HTERT RPE-1 (cell line): ENCODE results near the gene B3GNT3.
"Not testable (repeated sequence)": the region's sequence is repeated elsewhere in the genome, so short reads cannot be mapped to it uniquely, and the experiment has no call there.

Experiments
- in situ Hi-C: fragments of 300-500 bp; cut with MboI; formaldehyde crosslinking; loops from 4 replicates; pipeline ENCODE4 v1.14.3; 2020; ENCODE audit warnings: low sequenced_read_pairs

The B3GNT3 gene

DNA sequence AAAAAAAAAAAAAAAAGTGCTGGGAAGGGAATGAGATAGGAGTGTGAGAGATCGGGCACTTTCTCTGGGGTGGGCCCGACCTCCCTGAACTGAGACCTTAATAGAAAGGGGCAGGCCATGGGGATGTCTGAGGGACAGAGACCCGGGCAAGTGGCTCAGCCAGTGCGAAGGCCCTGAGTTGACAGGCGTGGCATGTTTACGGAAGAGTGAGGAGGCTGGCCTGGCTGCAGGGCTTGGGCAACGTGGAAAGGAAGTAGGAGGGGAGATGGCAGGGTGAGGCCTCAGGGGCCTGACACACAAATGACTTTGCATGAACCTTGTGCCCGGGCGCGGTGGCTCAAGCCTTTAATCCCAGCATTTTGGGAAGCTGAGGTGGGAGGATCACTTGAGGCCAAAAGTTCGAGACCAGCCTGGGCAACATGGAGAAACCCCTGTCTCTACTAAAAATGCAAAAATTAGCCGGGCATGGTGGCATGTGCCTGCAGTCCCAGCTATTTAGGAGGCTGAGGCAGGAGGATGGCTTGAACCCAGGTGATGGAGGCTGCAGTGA is 29.8 kb upstream of the B3GNT3 start:
- in situ Hi-C loops: no loop called here

DNA sequence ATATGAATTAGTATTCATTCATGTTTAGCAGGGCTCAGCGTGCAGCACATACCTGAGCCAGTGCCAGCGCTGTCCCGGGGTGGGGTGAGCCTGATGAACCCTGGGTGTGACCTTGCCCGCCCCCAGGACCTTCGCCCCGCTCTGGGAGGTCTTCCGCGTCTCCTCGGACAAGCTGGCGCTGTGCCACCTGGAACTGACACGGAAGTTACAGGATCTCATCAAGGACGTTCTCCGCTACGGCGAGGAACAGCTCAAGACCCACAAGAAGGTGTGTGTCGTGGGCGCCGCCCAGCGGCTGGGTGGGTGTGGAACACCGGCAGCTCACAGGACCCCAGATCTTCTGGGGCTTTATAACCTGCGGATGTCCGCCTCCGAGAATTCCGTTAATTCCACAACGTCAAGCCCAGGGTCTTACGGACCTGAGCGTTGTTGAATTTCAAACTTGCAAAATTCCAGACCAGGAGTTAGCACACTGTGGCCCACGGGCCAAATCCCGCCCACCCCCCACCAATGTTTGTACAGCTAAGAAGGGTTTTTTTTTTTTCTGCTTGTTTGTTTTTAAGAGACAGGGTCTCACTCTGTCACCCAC is 28.3 kb upstream of the B3GNT3 start:
- in situ Hi-C loops: no loop called here

DNA sequence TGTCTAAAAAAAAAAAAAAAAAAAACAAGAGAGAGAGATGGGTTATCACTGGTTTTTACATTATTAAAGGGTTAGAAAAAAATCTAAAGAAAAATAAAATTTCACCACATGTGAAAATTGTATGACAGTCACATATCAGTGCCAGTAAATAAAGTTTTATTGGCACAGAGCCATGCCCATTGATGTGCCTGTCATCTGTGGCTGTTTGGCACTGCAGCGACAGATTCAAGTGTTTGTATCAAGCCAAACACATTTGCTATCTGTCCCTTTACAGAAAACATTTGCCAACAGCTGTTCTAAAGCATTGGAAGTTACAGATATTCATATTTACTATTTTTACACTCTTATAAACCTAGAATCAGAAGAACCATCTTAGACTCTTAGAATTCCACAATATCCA is 27.4 kb upstream of the B3GNT3 start:
- in situ Hi-C loops: no loop called here

DNA sequence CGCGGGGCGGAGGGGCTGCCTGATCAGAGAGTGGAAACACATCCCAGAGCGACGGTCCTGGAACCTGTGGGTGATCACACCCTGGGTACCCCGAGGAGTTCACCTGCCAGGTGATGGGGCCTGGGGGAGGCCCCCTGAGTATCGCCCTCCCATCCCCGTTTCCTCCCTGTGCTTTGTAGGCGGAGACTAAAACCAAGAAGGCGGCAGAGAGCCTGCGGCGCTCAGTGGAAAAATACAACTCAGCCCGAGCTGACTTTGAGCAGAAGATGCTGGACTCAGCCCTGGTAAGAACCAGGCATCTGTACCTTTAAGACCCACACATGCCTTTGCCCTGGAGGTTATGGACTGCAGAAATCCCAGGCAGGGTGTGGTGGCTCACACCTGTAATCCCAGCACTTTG is 24.3 kb upstream of the B3GNT3 start:
- in situ Hi-C loops: no loop called here

DNA sequence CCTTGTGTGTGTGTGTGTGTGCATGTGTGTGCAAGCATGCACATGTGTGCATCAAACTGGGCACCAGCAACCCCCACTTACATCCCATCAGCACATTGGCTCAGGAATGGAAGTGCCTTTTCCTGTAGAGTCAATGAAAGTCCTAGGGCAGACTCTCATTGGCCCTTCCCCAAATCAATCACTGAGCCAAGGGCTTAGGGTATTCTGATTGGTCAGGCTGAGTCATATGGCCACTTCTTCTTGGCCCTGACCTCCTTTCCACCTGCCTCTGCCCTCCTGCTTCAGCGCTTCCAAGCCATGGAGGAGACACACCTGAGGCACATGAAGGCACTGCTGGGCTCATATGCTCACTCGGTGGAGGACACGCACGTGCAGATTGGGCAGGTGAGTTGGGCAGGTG is 22.8 kb upstream of the B3GNT3 start:
- in situ Hi-C loops: no loop called here

DNA sequence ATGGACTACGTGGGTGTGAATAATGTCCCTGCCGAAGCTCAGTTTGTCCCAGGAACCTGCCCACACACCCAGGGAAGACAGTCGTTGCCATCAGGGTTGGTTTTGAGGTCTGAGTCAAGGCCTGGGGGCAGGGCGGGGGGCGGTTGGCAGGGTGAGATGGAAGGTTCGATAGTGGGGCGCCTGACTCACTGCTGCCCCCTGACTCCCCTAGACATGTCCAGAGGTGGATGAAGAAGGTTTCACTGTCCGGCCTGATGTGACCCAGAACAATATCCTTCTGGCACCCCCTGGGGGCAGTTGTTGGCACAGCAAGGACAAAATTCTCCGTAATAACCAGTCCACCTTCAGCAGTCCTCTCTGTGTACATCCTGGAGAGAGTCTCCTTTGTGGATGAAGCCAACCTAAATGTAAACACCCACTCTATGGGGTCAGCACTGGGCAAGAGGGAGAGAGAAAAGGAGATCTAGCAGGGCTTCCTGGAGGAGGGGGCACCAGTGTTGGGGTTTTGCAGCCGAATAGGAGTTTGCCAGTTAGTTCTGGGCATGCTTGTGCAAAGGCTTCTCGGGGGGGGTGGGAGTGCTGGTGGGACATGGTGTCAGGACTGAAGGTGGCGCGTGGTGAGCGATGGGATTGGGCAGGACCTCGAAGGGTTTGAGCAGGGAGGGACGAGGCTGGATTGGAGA is 19.6 kb upstream of the B3GNT3 start:
- in situ Hi-C loops: no loop called here

DNA sequence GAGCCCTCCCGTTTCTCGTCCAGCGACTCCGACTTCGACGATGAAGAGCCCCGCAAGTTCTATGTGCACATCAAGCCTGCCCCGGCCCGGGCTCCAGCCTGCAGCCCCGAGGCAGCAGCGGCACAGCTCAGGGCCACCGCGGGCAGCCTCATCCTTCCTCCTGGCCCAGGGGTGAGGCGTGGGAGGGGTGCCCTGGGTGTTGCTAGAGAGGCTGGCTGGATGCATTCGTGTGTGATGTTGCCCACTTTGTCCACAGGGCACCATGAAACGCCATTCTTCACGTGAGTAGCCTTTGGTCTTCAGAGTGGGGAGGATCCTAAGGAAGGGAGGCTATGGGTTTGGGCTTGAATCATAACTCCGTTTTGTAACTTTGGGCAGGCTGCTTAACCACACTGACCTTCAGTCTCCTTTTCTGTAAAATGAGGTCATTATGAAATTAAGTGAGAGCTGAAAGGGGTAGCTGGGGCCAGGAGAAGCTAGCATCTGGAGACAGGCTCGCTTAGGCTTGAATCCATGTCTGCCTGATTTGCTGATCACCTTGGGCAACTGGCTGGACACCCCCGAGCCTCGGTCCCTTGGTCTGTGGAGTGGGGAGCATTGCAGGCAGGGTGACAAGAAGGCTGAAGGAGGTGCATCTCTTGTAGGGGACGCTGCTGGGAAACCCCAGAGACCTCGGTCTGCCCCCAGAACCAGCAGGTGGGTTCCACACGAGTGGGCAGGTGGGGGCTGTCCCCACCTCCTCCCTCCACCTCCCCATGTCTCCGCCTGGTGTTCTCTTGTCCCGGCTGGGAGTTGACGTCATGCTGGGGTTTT is 18.7 kb upstream of the B3GNT3 start:
- in situ Hi-C loops: no loop called here

DNA sequence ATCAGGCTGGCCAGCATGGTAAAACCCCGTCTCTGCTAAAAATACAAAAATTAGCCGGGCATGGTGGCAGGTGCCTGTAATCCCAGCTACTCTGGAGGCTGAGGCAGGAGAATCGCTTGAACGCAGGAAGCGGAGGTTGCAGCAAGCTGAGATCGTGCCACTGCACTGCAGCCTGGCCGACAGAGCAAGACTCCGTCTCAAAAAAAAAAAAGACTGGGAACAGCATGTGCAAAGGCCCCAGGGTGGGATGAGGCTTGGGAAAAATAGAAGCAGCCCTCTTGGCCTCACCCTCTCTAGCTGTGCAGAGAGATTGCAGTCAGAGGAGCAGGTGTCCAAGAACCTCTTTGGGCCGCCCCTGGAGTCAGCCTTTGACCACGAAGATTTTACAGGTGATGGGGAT is 17.1 kb upstream of the B3GNT3 start:
- in situ Hi-C loops: not testable (repeated sequence)

DNA sequence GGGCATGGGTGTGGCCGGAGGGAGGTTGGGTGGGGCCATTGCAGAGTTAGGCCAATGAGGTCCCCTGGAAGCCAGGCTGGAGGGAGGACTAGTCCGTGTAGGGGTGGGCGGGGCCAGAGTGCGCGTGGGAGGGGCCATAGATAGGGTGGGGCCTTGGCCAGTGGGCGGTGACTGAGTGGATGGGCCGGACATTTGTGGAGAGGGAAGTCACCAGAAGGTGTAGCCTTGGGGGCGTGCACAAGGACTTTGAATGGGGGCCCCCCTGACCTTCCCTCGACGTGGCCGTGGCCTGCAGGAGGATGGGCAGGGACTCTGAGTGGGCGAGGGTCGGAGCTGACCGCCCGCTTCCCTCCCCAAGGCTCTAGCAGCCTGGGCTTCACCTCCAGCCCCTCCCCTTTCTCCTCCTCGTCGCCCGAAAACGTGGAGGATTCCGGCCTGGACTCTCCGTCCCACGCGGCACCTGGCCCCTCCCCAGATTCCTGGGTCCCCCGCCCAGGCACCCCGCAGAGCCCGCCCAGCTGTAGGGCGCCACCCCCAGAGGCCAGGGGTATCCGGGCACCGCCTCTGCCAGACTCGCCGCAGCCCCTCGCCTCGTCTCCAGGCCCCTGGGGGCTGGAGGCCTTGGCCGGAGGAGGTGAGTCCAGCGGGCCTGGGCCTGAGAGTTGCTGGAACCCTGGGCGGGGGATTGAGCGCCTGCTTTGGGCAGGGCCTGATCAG is 16.5 kb upstream of the B3GNT3 start:
- in situ Hi-C loops: no loop called here

DNA sequence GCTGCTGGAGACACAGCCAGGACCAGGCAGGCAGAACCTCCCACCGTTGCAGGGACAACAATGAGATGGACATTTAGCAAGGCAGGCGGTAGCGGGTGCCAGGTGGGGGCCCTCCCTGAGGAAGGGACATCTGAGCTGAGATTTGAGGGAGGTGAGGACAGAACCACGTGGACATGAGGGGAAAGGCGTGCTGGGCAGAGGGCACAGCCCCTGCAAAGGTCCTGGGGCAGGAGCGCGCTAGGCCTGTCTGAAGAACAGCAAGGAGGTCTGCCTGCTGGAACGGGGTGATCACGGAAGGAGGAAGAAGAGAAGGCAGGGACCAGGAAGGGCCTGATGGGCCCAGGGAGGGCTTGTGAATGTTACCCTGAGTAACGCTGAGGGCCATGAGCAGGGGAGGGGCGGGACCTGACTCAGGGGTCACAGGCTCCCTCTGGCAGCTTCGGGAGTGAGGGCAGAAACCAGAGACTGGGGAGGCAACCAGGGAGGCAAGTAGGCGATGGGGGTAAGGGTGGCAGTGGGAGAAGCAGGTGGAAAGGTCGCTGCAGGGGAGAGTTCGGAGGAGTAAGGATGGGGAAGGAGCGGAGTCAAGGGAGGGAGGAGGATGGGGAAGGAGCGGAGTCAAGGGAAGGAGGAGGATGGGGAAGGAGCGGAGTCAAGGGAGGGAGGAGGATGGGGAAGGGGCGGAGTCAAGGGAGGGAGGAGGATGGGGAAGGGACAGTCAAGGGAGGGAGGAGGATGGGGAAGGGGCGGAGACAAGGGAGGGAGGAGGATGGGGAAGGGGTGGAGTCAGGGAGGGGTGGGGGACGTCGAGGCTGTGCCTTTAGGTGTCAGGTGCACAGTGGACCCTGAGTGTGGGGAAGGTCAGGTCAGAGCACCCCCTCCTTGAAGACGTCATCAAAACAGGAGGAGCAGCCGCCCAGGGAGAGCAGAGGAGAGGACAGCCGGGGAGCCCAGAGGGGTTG is 15.7 kb upstream of the B3GNT3 start:
- in situ Hi-C loops: no loop called here

DNA sequence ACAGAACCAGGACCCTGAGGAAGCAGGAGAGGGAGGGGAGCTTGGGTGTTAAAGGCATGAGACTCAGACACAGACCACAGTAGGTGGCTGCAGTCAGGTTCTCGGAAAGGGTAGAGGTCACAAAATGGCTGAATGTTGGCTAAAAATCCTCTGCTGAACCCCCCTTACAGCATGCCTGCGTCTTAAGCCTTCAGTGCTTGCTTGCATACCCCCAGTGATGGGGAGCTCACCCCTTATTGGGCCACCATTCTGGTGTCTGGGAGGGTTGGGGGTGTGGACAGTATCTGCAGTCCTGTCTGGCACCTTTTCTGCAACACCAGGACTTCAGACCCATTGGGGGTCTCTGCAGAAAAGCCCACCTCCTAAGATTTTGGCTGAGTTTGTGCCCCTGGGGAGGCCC is 14.2 kb upstream of the B3GNT3 start:
- in situ Hi-C loops: no loop called here

DNA sequence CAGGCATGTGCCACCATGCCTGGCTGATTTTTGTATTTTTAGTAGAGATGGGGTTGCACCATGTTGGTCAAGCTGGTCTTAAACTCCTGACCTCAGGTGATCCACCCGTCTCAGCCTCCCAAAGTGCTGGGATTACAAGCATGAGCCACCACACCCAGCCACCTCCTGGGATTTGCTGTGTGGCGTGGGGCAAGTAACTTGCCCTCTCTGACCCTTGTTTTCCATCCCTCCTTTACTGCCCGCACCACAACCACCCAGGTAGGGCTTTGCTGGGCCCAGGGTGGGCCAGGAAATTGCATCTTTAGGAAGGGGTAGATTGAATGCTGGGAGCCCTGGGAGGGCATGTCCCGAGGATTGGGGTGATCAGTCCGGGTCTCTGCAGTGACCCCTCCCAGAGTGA is 11.2 kb upstream of the B3GNT3 start:
- in situ Hi-C loops: not testable (repeated sequence)

DNA sequence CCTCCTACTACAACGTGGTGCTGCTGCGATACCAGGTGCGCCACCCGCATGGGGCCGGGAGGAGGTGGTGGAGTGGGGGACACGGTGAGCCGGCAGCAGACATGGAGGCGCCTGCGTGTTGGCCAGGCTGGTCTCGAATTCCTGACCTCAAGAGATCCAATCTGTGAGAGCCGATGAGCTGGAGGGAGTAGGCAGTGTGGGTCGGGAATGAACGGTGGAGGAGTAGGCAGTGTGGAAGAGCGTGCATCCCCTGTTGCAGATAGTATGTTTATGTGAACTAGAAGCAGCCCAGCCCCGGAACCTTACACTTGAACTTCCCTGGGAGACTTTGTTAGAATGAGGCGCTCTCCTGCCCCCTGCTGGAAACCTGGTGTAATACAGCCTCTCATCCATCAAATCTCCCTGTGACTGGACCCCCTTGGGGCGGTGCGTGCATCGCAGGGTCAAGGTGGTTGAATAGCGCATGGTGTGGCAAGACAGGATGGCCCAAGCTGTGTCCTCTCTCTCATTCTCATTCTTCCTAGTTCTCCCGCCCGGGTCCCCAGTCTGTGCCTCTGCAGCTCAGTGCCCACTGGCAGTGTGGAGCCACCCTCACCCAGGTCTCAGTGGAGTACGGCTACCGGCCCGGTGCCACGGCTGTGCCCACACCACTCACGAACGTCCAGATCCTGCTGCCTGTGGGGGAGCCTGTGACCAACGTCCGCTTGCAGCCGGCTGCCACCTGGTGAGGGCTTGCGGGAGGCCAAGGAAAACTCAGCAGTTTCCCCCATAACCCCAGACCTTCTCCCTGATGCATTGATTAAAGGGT is 10.5 kb upstream of the B3GNT3 start:
- in situ Hi-C loops: no loop called here

DNA sequence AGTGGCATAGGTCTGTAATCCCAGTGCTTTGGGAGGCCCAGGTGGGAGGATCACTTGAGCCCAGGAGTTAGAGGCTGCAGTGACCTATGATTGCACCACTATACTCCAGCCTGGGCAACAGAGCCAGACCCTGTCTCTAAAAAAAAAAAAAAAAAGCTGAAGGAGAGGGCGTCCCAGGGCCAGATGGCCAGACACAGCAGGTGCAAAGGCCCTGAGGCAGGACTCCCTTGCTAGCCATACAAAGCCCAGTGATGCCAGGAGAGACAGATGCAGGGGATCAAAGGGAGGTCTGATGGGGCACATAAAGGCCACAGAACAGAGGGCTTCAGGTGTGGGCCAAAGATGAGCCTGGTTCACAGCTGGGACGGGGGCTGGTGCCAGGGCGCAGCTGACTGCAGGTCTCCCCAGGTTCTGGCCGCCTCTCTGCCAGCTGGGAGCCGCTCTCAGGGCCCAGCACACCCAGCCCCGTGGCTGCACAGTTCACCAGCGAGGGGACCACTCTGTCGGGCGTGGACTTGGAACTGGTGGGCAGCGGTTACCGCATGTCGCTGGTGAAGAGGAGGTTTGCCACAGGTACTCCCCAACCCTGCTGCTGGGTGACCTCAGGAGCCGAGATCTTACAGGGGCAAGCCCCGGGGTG is 7.5 kb upstream of the B3GNT3 start:
- in situ Hi-C loops: no loop called here

DNA sequence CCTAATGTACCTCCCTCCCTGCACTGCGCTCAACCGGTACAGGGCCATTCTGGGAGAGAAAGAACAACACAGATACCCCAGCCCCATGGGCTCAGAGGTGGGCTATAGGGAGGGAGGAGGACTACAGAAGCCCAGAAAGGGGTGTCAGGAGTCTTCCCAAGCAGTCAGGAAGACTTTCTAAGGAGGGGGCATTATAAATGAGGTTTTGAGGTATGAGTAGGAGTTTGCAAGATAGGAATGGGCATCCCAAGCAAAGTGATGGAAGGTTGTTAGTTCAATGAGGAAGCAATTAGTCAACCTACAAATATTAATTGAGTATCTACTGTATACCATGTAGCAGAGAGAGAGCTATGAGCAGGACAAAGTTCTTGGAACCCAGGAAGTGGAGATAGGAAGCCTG is 6.3 kb upstream of the B3GNT3 start:
- in situ Hi-C loops: no loop called here

DNA sequence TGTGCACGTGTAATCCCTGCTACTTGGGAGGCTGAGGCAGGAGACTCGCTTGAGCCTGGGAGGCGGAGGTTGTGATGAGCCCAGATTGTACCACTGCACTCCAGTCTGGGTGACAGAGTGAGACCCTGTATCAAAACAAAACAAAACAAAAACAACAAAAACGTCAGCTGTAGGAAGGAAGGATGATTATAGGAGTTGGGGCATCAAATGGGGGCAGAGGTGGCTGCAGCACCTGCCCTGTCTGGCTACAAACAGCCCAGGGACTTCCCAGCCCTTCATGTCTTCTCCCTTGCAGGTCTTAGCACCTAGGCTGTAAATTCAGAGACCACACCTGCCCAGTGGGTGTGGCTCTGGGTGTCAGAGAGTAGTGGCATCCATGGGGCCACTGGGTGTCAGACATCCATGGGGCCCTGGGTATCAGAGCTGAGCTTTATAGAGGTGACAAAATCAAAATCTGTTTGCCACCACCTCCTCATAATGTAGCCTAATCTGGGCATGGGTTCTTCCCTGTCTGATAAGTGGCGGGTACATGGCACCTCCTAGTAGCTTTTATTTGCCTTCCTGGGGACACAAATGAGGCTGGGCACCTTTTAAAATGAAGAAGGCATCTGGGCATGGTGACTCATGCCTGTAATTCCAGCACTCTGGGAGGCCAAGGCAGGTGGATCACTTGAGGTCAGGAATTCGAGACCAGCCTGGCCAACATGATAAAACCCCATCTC is 4.7 kb upstream of the B3GNT3 start:
- in situ Hi-C loops: no loop called here

DNA sequence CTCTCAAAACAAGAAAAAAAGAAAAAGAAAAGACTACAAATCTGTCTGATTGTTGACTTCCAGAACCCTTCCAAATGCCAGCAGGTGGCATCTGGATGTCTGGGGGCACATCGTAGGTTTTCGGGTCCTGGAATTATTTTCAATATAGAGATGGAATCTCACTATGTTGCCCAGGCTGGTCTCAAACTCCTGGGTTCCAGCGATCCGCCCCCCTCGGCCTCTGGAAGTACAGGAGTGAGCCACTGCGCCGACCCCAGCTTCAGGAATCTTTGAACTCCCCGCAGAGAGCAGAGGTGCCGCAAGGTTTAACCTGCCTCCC is 567 bp upstream of the B3GNT3 start:
- in situ Hi-C loops: no loop called here

DNA sequence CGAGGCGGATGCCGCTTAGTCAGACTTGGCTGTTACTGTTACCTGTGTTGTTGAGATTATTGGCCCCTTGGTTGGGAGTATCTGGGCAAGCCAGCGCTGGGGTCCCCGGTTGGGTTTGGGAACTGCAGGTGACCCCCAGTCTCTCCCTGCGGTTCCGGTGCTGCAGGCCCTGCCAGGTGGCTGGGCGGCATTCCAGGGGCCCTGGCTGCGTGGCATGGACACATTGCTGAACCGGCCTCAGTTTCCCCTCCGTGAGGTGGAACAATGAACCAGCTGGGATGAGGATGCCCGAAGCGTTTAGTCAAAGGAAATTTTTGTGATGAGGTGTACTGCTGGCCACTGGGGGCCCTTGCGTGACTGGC is 538 bp downstream of the B3GNT3 start:
- in situ Hi-C loops: no loop called here
